ENCODE data around the gene C20orf144.

The C20orf144 gene

DNA sequence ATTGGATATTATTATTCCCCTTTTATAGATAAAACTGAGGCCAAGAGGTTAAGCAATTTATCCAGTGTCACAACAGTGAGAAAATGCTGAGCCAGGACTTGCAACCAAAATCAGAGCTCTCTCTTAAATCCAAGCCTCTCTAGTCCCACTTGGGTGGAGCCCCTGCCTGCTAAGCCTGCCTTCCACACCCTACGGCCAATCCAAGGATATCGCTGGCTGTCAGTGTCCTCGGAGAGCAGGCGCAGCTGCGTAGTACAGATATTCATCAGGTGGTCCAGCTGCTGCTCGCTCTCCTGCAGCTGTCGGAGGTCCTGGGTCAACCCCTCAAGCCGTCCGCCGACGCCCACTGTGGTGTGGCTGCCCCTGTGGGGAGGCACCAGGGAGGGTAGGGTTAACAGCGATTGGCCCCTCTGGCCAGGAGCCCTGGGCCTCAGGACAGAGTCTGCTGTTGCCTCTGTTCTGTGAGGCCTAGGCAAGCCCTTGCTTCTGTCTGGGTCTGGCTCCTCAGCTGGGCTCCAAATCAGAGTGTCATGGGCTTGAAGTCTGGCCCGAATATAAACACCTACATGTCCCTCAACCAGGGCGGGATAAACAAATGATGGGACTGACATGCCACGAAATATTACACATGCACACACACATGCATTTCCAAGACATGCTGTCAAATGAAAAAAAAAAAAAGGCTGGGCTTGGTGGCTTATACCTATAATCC, 16.0 kb downstream of the C20orf144 start:
- DNase-seq, result no peak

DNA sequence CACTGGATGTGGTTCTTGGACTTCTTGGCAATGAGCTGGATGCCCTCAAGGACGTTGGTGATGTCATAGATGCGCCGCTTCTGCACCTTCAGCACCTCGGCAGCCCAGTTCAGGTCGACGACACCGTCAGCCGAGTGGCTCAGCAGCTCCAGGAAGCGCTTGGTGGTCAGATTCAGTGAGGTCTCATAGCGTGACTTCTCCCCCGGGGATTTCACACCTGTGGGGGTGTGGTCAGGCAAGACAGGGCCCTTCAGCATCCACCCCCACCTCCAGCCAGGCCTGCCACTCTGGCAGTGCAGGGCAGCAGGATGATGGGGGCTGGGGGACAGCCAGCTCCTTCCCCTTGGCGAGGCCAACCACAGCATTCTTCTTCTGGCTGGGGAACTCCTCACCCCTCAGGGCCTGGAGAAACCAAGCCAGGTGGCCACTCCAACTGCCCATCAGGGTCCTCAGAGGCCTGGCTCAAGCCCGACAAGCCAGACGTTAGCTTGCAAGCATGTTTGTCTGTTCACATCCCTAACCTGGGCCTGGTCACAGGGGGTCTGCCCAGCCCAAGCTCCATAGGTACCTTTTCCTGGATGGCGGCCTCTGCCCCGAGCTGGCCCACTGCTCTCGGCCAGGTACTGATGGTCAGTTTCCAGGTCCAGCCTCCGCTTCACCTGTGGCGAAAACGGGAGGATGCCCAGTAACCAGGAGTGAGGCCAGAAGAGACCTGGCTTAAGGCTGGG, 17.8 kb downstream of the C20orf144 start:
- no peak for DNase-seq

DNA sequence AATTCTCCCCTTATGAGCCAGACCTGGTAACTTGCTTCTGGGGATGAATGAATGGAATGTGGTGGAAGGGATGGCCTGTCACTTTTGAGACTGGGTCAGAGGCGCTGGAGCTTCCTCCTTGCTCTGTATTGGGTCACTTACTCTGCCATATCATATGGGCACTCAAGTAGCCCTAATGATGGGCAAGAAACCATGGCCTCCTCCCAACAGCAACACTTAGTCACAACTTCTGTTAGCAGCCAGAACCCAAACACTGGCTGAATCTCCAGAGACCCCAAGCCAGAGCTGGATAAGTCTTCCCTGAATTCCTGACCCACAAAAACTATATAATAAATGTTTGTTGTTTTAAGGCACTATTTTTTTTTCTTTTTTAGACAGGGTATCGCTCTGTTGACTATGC, 18.6 kb downstream of the C20orf144 start:
- no peak for DNase-seq

DNA sequence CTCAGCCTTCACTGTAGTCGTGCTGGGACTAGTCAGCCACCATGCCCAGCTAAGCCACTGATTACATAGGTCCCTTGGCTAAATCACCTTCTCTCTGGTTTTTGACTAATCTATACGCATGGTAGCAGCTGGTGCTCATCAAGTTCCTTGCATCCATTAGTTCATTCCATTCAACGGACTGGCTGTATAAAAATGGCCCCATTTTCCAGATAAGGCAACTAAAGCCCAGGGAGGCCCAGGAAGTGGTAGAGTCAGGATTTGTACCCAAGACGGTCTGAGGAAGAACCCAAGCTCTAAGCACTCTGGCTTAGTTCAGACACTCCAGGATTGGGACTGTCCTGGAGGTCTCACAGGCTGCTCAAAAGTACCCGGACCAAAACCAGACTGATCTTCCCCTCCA, 19.2 kb downstream of the C20orf144 start:
- DNase-seq, result no peak

DNA sequence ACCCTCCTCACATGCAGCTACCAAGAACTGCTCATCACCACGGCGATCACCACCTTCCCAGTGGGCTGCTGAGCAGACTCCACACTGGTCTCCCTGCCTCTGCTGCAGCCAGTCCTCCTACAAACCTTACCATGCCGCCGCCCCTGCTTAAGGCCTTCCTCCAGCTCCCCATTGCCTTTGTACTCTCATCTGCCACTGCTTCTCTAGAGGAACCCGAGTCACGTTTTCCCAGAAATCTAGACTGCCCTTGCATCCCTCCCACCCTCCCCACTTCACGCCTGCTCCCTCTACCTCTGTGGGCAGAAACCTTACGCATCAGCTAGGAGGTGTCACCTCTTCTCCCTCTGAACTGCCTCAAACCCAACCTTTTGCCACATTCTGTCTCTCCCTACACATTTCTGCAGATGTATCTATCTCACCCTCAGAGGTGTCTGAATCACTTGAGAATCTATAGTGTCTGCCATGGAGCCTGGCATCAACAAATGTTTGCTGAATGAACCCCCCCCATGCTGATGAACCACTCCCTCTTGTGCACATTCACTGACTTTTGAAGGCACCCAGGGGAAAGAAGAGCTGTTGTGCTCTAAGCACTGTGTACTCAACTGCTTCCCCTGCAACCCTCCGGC, 19.7 kb downstream of the C20orf144 start:
- DNase-seq, result no peak

DNA sequence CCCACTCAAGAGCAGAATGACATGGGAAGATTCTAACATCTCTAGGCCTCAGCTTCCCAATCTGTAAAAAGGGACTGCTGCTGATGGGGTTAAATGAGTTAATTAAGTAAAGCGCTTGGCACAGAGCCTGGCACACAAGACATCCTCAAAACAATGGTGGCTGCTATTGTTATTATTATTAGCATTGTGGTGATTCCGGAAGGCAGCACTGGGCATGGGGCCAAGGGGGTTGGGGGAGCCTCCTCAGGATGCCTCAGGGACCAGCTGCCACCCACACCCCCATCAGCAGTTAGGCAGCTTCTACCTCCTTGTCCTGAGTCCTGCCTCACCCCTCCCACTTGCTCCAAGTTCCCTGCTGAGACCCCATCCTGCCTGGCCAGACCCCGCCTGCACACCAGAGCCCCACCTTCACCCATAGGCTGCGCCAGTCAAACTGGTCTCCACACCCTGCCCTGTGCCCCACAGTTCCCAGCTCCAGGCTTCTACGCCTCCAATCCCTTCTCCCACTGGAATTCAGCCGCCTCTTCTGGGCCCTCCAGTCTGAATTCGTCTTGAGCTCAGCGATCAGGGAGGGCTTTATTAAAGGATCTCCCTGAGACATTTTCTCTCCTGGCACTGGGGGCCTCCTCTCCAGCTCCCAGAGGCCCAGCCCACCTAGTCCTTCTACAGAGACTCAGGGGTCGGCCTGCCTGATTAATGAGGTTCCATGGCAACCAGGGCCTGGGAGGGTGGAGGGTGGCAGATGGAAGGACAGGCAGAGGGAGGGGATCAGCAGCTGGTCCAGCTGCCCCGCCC, 22.6 kb downstream of the C20orf144 start:
- DNase-seq, result no peak

DNA sequence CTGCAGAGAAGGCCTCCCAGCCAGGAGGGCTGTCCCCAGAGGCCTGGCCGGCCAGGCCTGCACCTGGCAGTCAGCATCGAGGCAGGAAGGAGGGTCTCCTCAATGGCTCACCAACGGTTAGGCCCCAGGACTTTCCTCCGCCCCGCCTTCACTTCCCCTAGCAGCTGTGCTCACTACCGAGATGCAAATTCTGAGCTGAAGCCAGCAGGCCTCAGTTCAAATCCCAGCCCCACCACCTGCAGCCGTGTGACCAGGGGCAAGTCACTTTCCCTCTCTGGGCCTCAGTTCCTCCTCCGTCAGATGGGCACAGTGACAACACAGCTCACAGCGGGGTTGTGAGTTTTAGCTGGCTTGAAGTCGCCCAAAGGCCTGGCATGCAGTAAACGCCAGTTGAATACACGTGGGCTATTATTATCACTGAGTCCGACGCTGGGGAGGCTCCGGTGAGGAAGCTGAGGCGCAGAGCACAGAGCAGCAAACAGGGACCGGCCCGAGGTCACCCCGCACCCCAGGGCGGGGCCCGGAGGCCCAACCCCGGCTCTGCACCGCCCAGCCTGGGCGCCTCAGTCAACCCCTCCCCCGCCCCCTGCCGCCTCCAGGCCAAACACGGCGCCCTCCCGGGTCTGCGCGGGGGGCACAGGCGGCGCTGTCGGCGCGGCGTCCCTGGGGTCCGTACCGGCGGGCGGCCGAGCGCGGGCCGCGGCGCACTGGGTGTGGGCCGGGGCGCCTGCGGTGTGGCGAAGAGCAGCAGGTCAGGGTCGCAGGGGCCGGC, 23.4 kb downstream of the C20orf144 start:
- DNase-seq, result no peak

DNA sequence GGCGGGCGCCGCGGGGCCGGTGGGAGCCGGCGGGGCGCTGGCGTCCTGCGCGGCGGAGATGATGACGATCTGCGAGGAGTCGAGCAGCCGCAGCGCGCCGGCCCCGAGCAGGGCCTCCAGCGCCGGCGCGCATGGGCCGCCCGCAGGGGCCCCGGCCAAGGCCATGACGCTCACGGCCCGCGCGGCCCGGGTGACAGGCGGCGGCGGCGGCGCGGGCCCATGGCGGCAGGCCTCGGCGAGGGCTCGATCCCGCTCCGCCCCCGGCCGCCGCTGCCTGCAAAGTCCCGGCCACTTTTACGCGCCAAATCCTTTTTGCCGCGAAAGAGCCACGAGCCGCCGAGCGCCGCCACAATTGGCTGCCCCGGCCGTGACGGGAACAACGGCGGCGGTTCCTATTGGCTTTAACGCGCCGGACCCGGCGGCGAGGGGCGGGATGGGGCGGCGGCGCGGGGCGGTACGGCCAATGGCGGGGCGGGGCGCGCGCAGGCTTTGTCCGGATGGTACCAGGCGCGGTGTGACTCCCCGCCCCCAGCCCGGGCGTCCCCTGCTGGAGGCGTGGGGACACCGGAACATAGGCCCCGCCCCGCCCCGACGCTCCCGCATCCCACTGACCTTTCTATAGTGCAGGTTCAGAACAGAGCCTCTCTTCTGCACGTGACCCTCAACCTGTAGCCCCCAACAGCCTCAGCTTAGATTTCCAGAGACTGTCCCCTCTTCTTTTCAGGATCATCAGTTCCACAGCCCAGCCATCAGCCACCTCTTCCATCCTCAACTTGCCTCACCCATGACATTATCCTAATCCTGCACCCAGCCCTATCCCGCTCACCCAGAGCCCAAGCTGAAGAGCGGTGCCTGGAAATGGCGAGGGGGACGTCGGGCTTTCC, 24.2 kb downstream of the C20orf144 start, which contains the start of gene E2F1:
E2F1 (minus strand) TSS at position 286 of the 884 bp plus-strand sequence; CDS start at position 165, 121 bp downstream.
- peak; percentile 91 for DNase-seq

DNA sequence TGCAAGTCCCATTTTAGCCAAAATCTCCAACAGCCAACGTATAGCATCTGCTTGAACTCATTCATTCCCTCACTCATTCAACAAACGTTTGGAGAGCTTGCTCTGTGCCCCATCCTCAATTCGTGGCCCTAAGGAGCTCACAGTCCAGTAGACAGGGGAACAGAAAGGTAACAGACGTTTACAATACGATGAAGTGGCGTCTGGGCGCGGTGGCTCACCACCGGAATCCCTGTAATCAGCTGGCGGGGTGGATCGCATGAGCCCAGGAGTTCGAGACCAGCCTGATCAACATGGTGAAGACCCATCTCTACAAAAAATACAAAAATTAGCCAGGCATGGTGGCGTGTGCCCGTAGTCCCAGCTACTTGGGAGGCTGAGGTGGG, 24.8 kb downstream of the C20orf144 start:
- no peak for DNase-seq

DNA sequence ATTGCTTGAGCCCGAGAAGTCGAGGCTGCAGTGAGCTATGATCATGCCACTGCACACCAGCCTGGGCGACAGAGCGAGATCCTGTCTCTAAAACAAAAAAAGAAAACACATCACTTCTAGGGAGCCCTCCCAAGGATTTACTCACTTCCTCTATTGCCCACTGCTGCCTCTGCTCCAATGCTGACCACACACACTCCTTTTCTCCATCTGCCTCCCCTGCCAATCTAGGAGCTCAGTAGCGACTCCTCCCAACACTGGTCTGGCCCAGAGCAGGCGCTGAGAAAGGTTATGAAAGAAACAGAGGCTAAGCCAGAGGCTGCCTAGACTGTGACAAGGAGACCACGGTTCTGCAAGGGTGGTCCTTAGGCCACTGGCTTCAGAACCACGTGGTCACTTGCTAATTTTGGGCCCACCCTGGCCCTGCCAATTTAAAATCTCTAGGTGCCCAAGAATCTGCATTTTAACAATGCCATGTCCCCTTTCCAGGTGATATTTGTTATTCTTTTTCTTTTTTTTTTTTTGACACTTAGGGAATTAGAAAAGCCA, 25.3 kb downstream of the C20orf144 start:
- DNase-seq, result no peak

DNA sequence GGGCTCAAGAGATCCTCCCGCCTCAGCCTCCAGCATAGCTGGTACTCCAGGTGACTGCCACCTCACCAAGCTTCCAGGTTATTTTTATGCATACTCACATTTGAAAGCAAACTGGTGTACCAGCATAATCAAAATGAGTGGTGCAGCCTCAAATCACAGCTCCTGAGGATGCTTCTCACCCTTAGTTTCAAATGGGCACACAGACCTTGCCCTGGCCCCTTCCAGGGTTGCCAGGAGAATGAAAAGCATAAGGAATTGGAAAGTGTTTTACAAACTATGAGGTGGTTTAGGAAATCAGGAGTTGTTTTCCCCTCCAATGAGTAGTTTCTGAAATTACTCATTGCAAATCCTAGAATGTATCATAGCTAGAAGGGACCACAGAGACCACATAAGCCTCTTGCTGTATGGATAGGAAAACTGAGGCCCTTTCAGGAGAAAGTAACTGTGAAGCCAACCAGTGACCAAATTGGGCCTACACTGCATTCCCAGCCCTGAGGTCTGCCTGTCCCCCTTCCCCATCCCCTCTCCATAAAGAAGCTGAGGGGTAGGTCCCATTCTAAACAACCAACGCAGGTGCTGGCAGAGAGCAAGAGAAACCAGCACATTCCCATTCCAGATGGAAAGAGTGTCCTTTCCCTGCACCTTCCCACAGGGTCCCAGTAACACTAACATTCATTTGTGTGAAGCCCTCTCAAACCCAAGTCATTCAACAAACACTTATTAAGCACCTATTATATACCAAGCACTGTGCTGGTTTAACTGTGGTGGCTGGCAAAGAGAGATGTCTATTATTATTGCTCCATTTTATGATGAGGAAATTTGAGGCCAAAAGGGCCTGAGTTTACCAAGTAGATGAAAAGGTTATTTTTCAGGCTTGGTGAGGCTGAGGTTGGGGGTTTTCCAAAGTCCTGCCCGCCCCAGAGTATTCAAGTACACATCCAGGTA, 26.1 kb downstream of the C20orf144 start:
- DNase-seq, result no peak

DNA sequence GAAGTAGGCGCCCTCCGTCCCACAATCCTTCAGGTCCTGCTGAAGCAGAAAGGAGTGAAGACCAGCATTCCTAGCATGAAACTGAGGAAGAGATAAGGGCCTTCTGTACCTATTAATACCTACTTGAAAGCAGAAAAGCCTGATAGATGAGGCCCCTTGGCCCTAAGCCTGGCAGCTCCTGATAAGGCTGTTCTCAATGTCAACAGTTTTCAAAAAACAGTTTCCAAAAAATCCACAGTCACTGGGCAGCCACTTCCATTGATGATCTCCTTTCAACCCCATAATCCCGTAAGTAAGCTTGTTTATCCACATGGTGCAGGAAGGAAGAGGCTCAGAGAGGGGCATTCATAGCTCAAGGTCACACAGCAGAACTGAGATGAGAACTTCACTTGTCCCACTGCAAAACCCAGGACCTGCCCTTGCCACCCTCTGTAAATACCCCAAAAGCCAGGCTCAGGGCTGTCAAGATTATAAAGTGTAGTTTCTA, 26.9 kb downstream of the C20orf144 start:
- no peak for DNase-seq

DNA sequence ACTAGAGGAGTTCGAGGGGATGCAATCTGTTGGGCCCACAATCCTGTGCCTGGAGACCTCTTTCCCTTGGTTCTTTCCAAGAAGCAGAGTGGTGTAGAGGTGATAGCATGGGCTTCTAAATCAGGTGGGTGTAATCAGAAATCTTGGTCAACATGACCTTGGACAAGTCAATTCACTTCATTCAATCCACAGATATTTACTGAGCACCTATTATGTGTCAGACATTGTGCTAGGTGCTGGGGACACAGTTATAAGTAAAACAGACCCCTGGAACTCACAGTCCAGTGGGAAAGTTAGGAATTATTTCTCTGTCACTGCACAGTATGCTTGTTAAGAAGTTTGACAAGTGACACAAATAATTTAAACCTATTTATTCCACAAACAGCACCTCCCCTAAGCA, 27.4 kb downstream of the C20orf144 start:
- DNase-seq, result no peak

DNA sequence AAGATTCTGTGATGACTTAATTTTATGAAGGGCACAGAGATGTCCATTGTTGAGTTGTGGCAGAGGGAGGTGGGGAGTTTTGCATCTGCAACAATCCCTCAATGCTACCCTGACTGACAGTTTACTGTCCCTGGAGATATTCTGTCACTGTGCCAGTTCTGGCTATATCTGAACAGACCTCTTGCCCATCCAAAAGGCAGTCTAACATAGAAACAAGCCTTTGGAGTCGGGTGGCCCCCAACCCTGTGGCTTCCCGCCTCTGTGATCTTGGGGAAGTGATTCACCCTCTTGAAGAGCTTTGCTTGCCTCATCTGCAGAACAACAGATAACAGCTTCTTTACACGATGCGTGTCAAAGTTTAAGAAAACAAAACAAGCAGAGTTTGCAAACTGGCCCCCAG, 27.8 kb downstream of the C20orf144 start:
- DNase-seq, result no peak

DNA sequence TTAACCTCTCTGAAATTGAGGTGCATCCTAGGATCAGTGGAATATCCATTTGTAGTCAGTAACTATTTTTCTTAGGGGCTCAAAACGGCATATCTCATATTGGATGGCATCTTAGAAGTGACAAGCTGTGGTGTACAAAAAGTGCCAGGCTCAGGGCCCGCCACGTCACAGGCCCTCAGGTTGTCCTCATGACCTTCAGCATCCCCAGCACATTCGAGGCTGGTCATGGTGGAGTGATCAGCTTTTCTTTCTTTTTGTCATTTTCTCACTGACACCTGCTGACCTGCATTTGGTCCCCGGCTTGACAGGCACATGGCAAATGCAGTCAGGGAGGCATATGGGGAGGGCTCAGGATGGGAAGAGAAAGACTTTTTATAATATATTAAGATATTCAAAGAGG, 31.2 kb downstream of the C20orf144 start:
- DNase-seq, result no peak

DNA sequence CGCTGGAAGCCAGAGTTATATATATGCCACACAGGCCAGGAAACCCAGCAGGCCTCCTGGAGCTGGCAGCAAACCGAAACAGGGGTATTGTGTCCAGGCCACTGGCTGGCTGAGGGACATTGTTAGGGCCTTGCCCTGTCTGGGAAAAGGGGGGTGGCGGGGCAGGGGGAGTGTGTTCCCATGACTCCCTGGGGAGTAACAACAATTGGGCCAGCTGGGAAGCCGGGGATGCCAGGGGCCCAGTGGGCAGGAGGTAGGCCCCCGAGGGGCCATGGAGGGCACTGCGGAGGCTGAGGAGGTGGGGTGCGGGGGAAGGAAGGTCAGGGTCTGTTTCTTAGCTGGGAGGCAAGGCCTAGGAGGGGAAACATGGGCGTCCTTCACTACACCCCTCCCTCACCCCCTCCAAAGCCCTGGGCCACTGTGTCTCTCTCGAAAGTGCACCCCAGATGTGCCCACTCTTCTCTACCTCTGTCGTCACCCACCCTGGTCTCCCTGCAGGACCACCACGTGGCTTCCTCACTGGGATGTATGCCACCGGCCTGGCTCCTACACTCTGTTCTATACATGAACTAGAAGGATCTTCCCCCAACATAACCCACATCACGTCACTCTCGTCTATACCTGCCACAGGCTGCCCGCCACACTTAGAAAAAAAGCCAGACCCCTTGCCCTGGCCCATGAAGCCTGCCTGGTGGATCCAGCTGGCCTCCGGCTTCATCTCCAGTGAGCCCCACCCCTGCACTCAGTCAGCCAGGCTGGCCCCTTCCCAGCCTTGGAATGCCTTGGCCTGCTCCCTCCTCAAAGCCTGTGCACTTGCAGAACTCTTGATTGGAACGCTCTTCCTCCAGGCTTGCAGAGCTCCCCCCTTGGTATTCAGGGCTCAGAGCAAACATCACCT, 31.9 kb downstream of the C20orf144 start:
- no peak for DNase-seq

DNA sequence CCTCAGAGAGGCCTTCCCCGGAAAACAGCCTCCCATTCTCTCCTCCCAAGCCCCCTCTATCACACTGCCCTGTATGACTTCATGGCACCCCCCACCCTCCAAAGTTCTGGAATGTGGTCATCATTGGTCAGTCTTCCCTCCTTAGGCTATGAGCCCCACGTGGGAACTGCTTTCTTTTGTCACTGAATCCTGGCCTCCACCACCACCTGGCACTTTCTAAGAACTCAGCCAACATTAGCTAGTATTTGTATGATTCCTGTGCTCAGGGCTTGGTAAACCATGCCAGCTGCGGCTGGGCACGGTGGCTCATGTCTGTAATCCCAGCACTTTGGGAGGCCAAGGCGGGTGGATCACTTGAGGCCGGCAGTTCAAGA, 32.5 kb downstream of the C20orf144 start:
- DNase-seq, result no peak

DNA sequence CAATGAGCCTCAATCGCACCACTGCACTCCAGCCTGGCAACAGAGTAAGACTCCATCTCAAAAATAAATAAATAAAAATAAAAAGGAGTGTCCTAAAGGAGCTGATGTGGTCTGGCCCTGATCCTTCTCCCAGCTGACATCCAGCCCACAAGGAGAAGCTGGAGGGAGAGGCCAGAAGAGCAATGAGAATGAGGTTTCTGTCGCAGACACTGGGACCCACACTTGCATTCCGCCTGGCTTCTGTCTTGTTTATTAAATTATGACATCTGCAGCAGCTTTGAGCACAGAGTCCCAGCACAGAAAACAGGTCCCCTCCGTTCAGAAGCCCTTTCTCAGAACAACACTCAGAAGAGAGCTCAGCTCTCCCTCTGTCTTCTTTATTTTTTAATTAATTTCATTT, 34.3 kb downstream of the C20orf144 start:
- no peak for DNase-seq

DNA sequence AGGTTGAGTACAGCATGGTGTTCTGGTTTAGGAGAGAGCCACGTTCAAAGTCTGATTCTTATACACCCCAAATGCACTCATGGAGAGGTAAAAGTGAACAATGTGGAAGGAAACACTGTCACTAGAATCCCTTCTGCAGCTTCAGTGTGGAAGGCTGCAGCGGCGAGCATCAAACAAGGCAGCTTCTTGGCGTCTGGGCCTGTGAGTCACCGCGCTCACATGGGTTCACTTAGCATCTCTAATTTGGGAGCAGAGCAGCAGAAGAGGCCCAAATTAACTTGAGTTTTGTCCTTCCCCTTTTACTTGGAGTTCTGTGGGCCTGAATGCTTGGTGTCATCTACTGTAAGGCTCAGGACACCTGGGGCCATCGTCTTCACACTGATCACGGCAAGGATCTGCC, 35.0 kb downstream of the C20orf144 start:
- DNase-seq, result peak; percentile 71
